SK-N-MC (cell line): Measurements from ENCODE around the gene PLCE1.

Experiments
- EZH2 ChIP-seq: fragments of 200-600 bp; sonication (generic); IDR thresholded peaks from one replicate; pipeline ENCODE4 v1.6.1; 2017; ENCODE audit warnings: antibody characterized with exemption
- FOXP2 ChIP-seq: optimal IDR thresholded peaks from 2 replicates; pipeline ENCODE3; 2011; ENCODE audit warnings: mild to moderate bottlenecking, moderate library complexity; ENCODE audit not compliant: insufficient read depth; ENCODE audit errors: extremely low read length, control extremely low read depth
- POLR2AphosphoS5 ChIP-seq: IDR thresholded peaks from 2 replicates; pipeline ENCODE4 v1.6.1; 2012; ENCODE audit warnings: mild to moderate bottlenecking, low read depth, low read length, borderline replicate concordance

- no peak for TF ChIP-seq POLR2AphosphoS5
- no peak for TF ChIP-seq EZH2
- no peak for TF ChIP-seq FOXP2
Observed at GRCh38 chr10:93945819-93946218, 47.9 kb upstream of the PLCE1 start.
